ENCODE data around the gene PALMD. TPM values are rescaled to one million over a fixed set of nuclear protein-coding genes. Genes with fewer than 3 reads are reported as not detected.
A peak's percentile ranks its signal among the peaks of the same experiment; 100 is the strongest.

PALMD gene
- polyA plus RNA-seq, 1 of the 3 experiments (the other 2 are of a cell fraction) = 1.8 TPM

- peak overlapping the region in 1 of 2 experiments; percentile 79; a peak in 2 of 4 replicates for H3K27ac ChIP-seq (ENCODE audit: low read depth in 2 of 2, low read length in 1 of 2)
- WGBS (ENCODE audit: low lambda C conversion rate) = 100% methylated on average over 1 of the region's 2 CpGs
- POLR2A ChIA-PET = no interaction called here
- no peaks in the 10 kb centered on the region for H4K20me1 ChIP-seq (ENCODE audit: insufficient read depth)
- TF ChIP-seq USF1 (IDR thresholded peaks at IDR 0.05; ENCODE audit: borderline replicate concordance, low read depth) (no peak), NFIC (IDR thresholded peaks at IDR 0.05; ENCODE audit: borderline replicate concordance) (peak; percentile 32; the same call in 1 of the 2 replicates), YY1 (IDR thresholded peaks at IDR 0.05; ENCODE audit: low read depth) (no peak), TEAD4 (IDR thresholded peaks at IDR 0.05; ENCODE audit: borderline replicate concordance, insufficient read depth) (no peak), TCF12 (IDR thresholded peaks at IDR 0.05) (no peak), CHD2 (IDR thresholded peaks at IDR 0.05; ENCODE audit: low read length, partially characterized antibody) (no peak)
- TF ChIP-seq, protein P1, sequence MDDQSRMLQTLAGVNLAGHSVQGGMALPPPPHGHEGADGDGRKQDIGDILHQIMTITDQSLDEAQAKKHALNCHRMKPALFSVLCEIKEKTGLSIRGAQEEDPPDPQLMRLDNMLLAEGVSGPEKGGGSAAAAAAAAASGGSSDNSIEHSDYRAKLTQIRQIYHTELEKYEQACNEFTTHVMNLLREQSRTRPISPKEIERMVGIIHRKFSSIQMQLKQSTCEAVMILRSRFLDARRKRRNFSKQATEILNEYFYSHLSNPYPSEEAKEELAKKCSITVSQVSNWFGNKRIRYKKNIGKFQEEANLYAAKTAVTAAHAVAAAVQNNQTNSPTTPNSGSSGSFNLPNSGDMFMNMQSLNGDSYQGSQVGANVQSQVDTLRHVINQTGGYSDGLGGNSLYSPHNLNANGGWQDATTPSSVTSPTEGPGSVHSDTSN (IDR thresholded peaks at IDR 0.05) = no peak
- H3K4me3 ChIP-seq (ENCODE audit: low read depth in 2 of 2, low read length in 1 of 2) = no peak overlapping the region
- peaks cover 12% of the 10 kb centered on the region for H3F3A ChIP-seq (replicated peaks; ENCODE audit: insufficient read depth)
- H2AFZ ChIP-seq (ENCODE audit: low read depth) = no peak overlapping the region
- H3K27me3 ChIP-seq (ENCODE audit: insufficient read depth) = no peaks in the 10 kb centered on the region
- no peaks in the 10 kb centered on the region for H3K9me2 ChIP-seq
- H3K4me1 ChIP-seq (ENCODE audit: control insufficient read depth in 1 of 2, insufficient read depth in 2 of 2, low read depth in 1 of 2, low read length in 1 of 2) = peaks cover 0 to 25% of the 10 kb centered on the region in 2 experiments; a peak in 3 of 4 replicates
- no peaks in the 10 kb centered on the region for H3K9me3 ChIP-seq
- peaks cover 38% of the 10 kb centered on the region for H3K79me2 ChIP-seq (ENCODE audit: insufficient read depth)
- CTCF ChIA-PET = no interaction called here
- no peak for DNase-seq
- H3K4me2 ChIP-seq = no peak overlapping the region
- H3K9ac ChIP-seq = no peak overlapping the region
- no peaks in the 10 kb centered on the region for H3K36me3 ChIP-seq (replicated peaks in 1 of 2; ENCODE audit: control insufficient read depth in 1 of 2, insufficient read depth in 2 of 2, low read length in 1 of 2)
Measured at GRCh38 chr1:99644279-99645004, 1.5 kb upstream of the PALMD start.

DNA sequence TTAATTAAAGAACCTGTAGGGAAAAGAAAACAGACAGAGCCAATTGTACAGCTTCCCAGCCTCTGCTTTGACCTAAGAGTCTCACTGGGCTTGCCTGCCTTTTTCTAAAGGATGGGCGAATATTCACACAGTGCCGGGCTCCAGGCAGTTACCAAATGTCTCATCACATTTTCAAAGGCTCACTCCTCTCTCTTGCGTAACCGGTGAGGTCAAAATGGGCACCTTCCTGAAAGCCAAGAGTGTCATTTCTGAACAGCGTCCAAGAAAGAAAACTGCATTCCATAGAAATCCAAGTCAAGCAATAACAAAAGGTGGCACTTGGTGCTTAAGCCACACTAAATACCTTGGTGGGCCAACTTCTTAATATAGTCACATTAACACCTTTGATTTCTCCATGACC lies 710 bp upstream of the PALMD start:
- H3K36me3 ChIP-seq (replicated peaks in 1 of 2; ENCODE audit: control insufficient read depth in 1 of 2, insufficient read depth in 2 of 2, low read length in 1 of 2) = no peaks in the 10 kb centered on the region
- H3K4me1 ChIP-seq (ENCODE audit: control insufficient read depth in 1 of 2, insufficient read depth in 2 of 2, low read depth in 1 of 2, low read length in 1 of 2) = peaks cover 0 to 25% of the 10 kb centered on the region in 2 experiments; a peak in 3 of 4 replicates
- DNase-seq = no peak
- H3K27ac ChIP-seq (ENCODE audit: low read depth in 2 of 2, low read length in 1 of 2) = peak overlapping the region in 1 of 2 experiments; percentile 79; a peak in 2 of 4 replicates
- POLR2A ChIA-PET = no interaction called here
- 87% methylated on average over 5 of the region's 5 CpGs for WGBS (ENCODE audit: low lambda C conversion rate)
- 0 out of 2 replicates have a peak overlapping the region, but pooled peaks have one; percentile 30 for H2AFZ ChIP-seq (ENCODE audit: low read depth)
- H3K9me3 ChIP-seq = no peaks in the 10 kb centered on the region
- peaks cover 12% of the 10 kb centered on the region for H3F3A ChIP-seq (replicated peaks; ENCODE audit: insufficient read depth)
- H4K20me1 ChIP-seq (ENCODE audit: insufficient read depth) = no peaks in the 10 kb centered on the region
- H3K4me3 ChIP-seq (ENCODE audit: low read depth in 2 of 2, low read length in 1 of 2) = 0 out of 4 replicates have a peak overlapping the region, but pooled peaks of 1 of the 2 experiments have one; percentile 67
- H3K27me3 ChIP-seq (ENCODE audit: insufficient read depth) = no peaks in the 10 kb centered on the region
- peak overlapping the region; percentile 78; the same call in 1 of the 2 replicates for H3K4me2 ChIP-seq
- peak overlapping the region; percentile 86; the same call in 1 of the 2 replicates for H3K9ac ChIP-seq
- no peaks in the 10 kb centered on the region for H3K9me2 ChIP-seq
- CTCF ChIA-PET = interaction anchor here (1.2 kb wide), 1 partner anchor 41 kb away, joined by 3 read pairs; no protein-coding TSS in a partner anchor
- peaks cover 38% of the 10 kb centered on the region for H3K79me2 ChIP-seq (ENCODE audit: insufficient read depth)
- TF ChIP-seq, protein P1 (IDR thresholded peaks at IDR 0.05) = no peak
- TF ChIP-seq FOSL2 (IDR thresholded peaks at IDR 0.05; ENCODE audit: borderline replicate concordance, low read depth) (no peak), RAD21 (IDR thresholded peaks at IDR 0.05; ENCODE audit: low read length) (no peak), RFX5 (IDR thresholded peaks at IDR 0.05; ENCODE audit: low read length) (no peak), RCOR1 (IDR thresholded peaks at IDR 0.05; ENCODE audit: low read length) (no peak), FOXM1 (IDR thresholded peaks at IDR 0.05; ENCODE audit: low read depth) (no peak), POLR2AphosphoS5 (IDR thresholded peaks at IDR 0.05; ENCODE audit: low read depth, low read length) (no peak), SIN3A (IDR thresholded peaks at IDR 0.05; ENCODE audit: borderline replicate concordance, low read depth, low read length) (no peak), YY1 (IDR thresholded peaks at IDR 0.05; ENCODE audit: low read depth) (no peak), REST (IDR thresholded peaks at IDR 0.05; ENCODE audit: low read depth, low read length) (no peak), USF2 (IDR thresholded peaks at IDR 0.05; ENCODE audit: borderline replicate concordance, low read depth, low read length) (no peak), FOXJ3 (CRISPR knock-in tag; IDR thresholded peaks at IDR 0.05) (no peak), GABPA (IDR thresholded peaks at IDR 0.05; ENCODE audit: low read depth) (no peak)
